Measurements from ENCODE around the gene DDHD1. TPM values are rescaled to one million over a fixed set of nuclear protein-coding genes. Genes with fewer than 3 reads are reported as not detected.

DDHD1 gene
- total RNA-seq, 1 experiment from 2014 or later = 15.7 TPM

GRCh38 chr14:53167602-53168328 lies 14.6 kb upstream of the DDHD1 start:
- H3K9ac ChIP-seq (ENCODE audit: extremely low read depth, insufficient read length, low read length) = no peak overlapping the region
- no peak overlapping the region for H3K4me3 Mint-ChIP-seq
- H4K8ac ChIP-seq (replicated peaks; ENCODE audit: insufficient read length, low read depth, low read length) = no peak overlapping the region
- H3K27me3 Mint-ChIP-seq (ENCODE audit: low read depth) = no peaks in the 10 kb centered on the region
- WGBS (ENCODE audit: extremely low coverage, insufficient read length, low lambda C conversion rate) = no CpG with 5 or more reads among the region's 4 CpGs
- 0 out of 5 replicates have a peak, but pooled peaks cover 0 to 2% of the 10 kb centered on the region in 2 experiments for H3K9me3 Mint-ChIP-seq
- 0 out of 7 replicates have a peak, but pooled peaks cover 0 to 3% (median 0%) of the 10 kb centered on the region in 3 experiments for H3K36me3 Mint-ChIP-seq (ENCODE audit: insufficient read depth in 1 of 3, low read depth in 3 of 3)
- H2BK5ac ChIP-seq (ENCODE audit: insufficient read length, low read length) = no peak overlapping the region
- H3K23ac ChIP-seq (ENCODE audit: insufficient read length, low read depth, low read length) = no peak overlapping the region
- no peak overlapping the region for H3K18ac ChIP-seq (ENCODE audit: insufficient read length, low read depth, low read length)
- H3K4me1 Mint-ChIP-seq = no peaks in the 10 kb centered on the region
- H4K5ac ChIP-seq (ENCODE audit: insufficient read length, low read depth, low read length) = no peak overlapping the region
- no peaks in the 10 kb centered on the region for H3K23me2 ChIP-seq (ENCODE audit: insufficient read length, low read depth, low read length, poor library complexity, severe bottlenecking)
- no peak for DNase-seq
- H3K27ac Mint-ChIP-seq = no peak overlapping the region; a peak in 1 of 7 replicates
- no peak overlapping the region for H3K27ac ChIP-seq (ENCODE audit: insufficient read length, low read depth, low read length)
- H3K79me2 ChIP-seq (ENCODE audit: insufficient read depth, low read length) = no peaks in the 10 kb centered on the region
- H3K79me1 ChIP-seq (ENCODE audit: insufficient read depth, low read depth, low read length, poor library complexity, severe bottlenecking) = no peaks in the 10 kb centered on the region
- H3K14ac ChIP-seq (ENCODE audit: insufficient read depth, low read length) = no peak overlapping the region
- no peak overlapping the region for H2BK120ac ChIP-seq (ENCODE audit: low read depth, low read length, poor library complexity, severe bottlenecking)
- TF ChIP-seq CTCF (conservative IDR thresholded peaks at IDR 0.05) = no peak
- no peaks in the 10 kb centered on the region for H4K20me1 ChIP-seq (ENCODE audit: control insufficient read depth, insufficient read depth, insufficient read length)
- no peak overlapping the region for H2BK20ac ChIP-seq (ENCODE audit: low read depth, low read length, poor library complexity, severe bottlenecking)
- no peak overlapping the region for H2AFZ ChIP-seq (ENCODE audit: low read length)
- no peaks in the 10 kb centered on the region for H3K27me3 ChIP-seq (ENCODE audit: insufficient read depth, low read length)
- H2BK15ac ChIP-seq (ENCODE audit: low read depth, low read length) = no peak overlapping the region
- H3K4ac ChIP-seq (ENCODE audit: low read depth, low read length) = no peak overlapping the region
- H3K4me2 ChIP-seq (ENCODE audit: insufficient read depth, insufficient read length, low read length) = no peak overlapping the region
- H3K9me3 ChIP-seq (ENCODE audit: control insufficient read depth, low read depth, low read length) = no peaks in the 10 kb centered on the region
- no peak overlapping the region for H2AK5ac ChIP-seq (ENCODE audit: insufficient read length, low read length)
- no peak overlapping the region for H3K56ac ChIP-seq (ENCODE audit: insufficient read length, low read depth, low read length)
- no peak overlapping the region for H3T11ph ChIP-seq (ENCODE audit: low read length)
- H2BK12ac ChIP-seq (ENCODE audit: insufficient read length, low read depth, low read length) = no peak overlapping the region
- no peaks in the 10 kb centered on the region for H3K4me1 ChIP-seq (ENCODE audit: insufficient read depth, low read length)
- H4K91ac ChIP-seq (ENCODE audit: insufficient read length, low read depth, low read length) = no peak overlapping the region
